Thoracic aorta (tissue), 2 donors: ENCODE measurements around the gene NRXN3. TPM values are rescaled to one million over a fixed set of nuclear protein-coding genes. Genes with fewer than 3 reads are reported as not detected.

Experiments
- ATAC-seq: fragments of 150-250 bp; one replicate; pipeline ENCODE4 v1.8.0; 2017; ENCODE audit warnings: low read depth; ENCODE audit not compliant: insufficient number of reproducible peaks, low FRiP score
- DNase-seq: peaks from one replicate; pipeline ENCODE4 v3.0.0-alpha.2; 2020; ENCODE audit warnings: low spot score
- H3K27ac ChIP-seq, 2 donors: fragments of 200-600 bp; sonication (generic); 1 replicate in 1 of 2; 2 replicates in 1 of 2; pipeline ENCODE4 v1.5.1; 2016; ENCODE audit warnings: mild to moderate bottlenecking in 2 of 2, moderate library complexity in 2 of 2
- H3K27me3 ChIP-seq: fragments of 200-600 bp; sonication (generic); replicated peaks from 2 replicates; pipeline ENCODE4 v1.6.0; 2016; ENCODE audit warnings: mild to moderate bottlenecking; ENCODE audit not compliant: insufficient read depth
- H3K36me3 ChIP-seq: fragments of 200-600 bp; sonication (generic); one replicate; pipeline ENCODE4 v1.5.1; 2016
- H3K4me1 ChIP-seq, 2 donors: fragments of 200-600 bp; sonication (generic); 1 replicate in 1 of 2; 2 replicates in 1 of 2; pipeline versions ENCODE4 v1.5.1 to v1.6.0; 2016; ENCODE audit warnings: low read depth in 2 of 2, mild to moderate bottlenecking in 1 of 2; ENCODE audit not compliant: control insufficient read depth in 1 of 2
- H3K4me3 ChIP-seq: fragments of 200-600 bp; sonication (generic); 2 replicates; pipeline ENCODE4 v1.5.1; 2016; ENCODE audit warnings: mild to moderate bottlenecking
- H3K9me3 ChIP-seq: fragments of 200-600 bp; sonication (generic); 2 replicates; pipeline ENCODE4 v1.5.1; 2016
- CTCF ChIP-seq: fragments of 200-600 bp; sonication (generic); IDR thresholded peaks from one replicate; pipeline ENCODE4 v1.5.1; 2019; ENCODE audit warnings: antibody characterized with exemption
- total RNA-seq, 2 donors: library from RNA; depleted of rRNA; stranded (reverse); fragments of >200 nt; gene quantifications; one replicate each; pipeline versions ENCODE4 v1.1.0 to v1.2.3, GENCODE V29; 2016

Gene NRXN3
- total RNA-seq, 2 donors from 2014 or later: 5.6 to 33.3 TPM

- Histone ChIP-seq H3K9me3 (no peaks in the 10 kb centered on the region), H3K36me3 (no peaks in the 10 kb centered on the region), H3K4me1 (peaks cover 25 to 38% of the 10 kb centered on the region in 2 donors), H3K27ac (peak overlapping the region; percentile 63 to 71), H3K4me3 (no peak overlapping the region), H3K27me3 (no peaks in the 10 kb centered on the region)
- ATAC-seq (no peak), DNase-seq (no peak)
- TF ChIP-seq CTCF: no peak
Measured at GRCh38 chr14:79542121-79542520, 1371.9 kb downstream of the NRXN3 start.

GRCh38 chr14:79543348-79543747 lies 1373.2 kb downstream of the NRXN3 start:
- no peak overlapping the region for H3K4me3 ChIP-seq
- no peak for ATAC-seq
- H3K4me1 ChIP-seq: peaks cover 25 to 38% of the 10 kb centered on the region in 2 donors
- H3K27ac ChIP-seq: peak overlapping the region; percentile 63 to 71
- H3K27me3 ChIP-seq: no peaks in the 10 kb centered on the region
- TF ChIP-seq CTCF: no peak
- no peaks in the 10 kb centered on the region for H3K36me3 ChIP-seq
- DNase-seq: no peak
- H3K9me3 ChIP-seq: no peaks in the 10 kb centered on the region

- ATAC-seq (no peak), DNase-seq (no peak)
- H3K9me3 ChIP-seq: no peaks in the 10 kb centered on the region
- H3K4me3 ChIP-seq: no peak overlapping the region
- H3K27me3 ChIP-seq: no peaks in the 10 kb centered on the region
- no peak for TF ChIP-seq CTCF
- H3K36me3 ChIP-seq: no peaks in the 10 kb centered on the region
- peak overlapping the region; percentile 39 to 48 for H3K27ac ChIP-seq
- H3K4me1 ChIP-seq: peaks cover 25 to 38% of the 10 kb centered on the region in 2 donors
Measured at GRCh38 chr14:79543967-79544697, 1374.0 kb downstream of the NRXN3 start.

- H3K4me3 ChIP-seq: no peak overlapping the region
- ATAC-seq: peak; percentile 47
- TF ChIP-seq CTCF: no peak
- H3K27me3 ChIP-seq: no peaks in the 10 kb centered on the region
- no peaks in the 10 kb centered on the region for H3K9me3 ChIP-seq
- H3K4me1 ChIP-seq: peaks cover 25 to 38% of the 10 kb centered on the region in 2 donors
- no peak for DNase-seq
- H3K27ac ChIP-seq: peak overlapping the region; percentile 39 to 48
- no peaks in the 10 kb centered on the region for H3K36me3 ChIP-seq
Measured at GRCh38 chr14:79544698-79545070, 1374.5 kb downstream of the NRXN3 start.

- H3K4me3 ChIP-seq: no peak overlapping the region
- no peaks in the 10 kb centered on the region for H3K9me3 ChIP-seq
- no peaks in the 10 kb centered on the region for H3K27me3 ChIP-seq
- no peak overlapping the region for H3K27ac ChIP-seq
- DNase-seq (no peak), ATAC-seq (no peak)
- peaks cover 7 to 16% of the 10 kb centered on the region in 2 donors for H3K4me1 ChIP-seq
- H3K36me3 ChIP-seq: no peaks in the 10 kb centered on the region
- TF ChIP-seq CTCF: no peak
Measured at GRCh38 chr14:79548836-79549235, 1378.7 kb downstream of the NRXN3 start.
